GM18511 (cell line): Measurements from ENCODE around the gene LRRC51.
"Not testable (repeated sequence)": the region's sequence is repeated elsewhere in the genome, so short reads cannot be mapped to it uniquely, and the experiment has no call there.

Source experiments
- ATAC-seq: cut with Tn5 transposase; IDR thresholded peaks from one replicate; pipeline ENCODE4 v1.9.1; 2021; ENCODE audit warnings: mild to moderate bottlenecking, moderate library complexity; ENCODE audit not compliant: unreplicated experiment

The LRRC51 gene

GRCh38 chr11:72103754-72104167 lies 23.1 kb downstream of the LRRC51 start:
- no peak for ATAC-seq

- no peak for ATAC-seq
These were observed 25.2 kb downstream of the LRRC51 start, which contains the start of gene TOMT for GRCh38 chr11:72105888-72106287. TOMT (plus strand) TSS chr11:72105924; CDS start chr11:72105952, 28 bp downstream.

- peak; percentile 10 for ATAC-seq
These were observed 30.9 kb downstream of the LRRC51 start for GRCh38 chr11:72111300-72112142.

- peak; percentile 95 for ATAC-seq
These were observed 31.7 kb downstream of the LRRC51 start, which contains the start of gene ANAPC15 for GRCh38 chr11:72112143-72112977. ANAPC15 (minus strand) TSS chr11:72112695; CDS start chr11:72111276, 1,419 bp downstream.

- ATAC-seq: peak; percentile 1
These were observed 32.5 kb downstream of the LRRC51 start for GRCh38 chr11:72112978-72113808.

GRCh38 chr11:72114570-72114969 lies 33.9 kb downstream of the LRRC51 start:
- ATAC-seq: no peak

GRCh38 chr11:72116019-72116755 lies 35.5 kb downstream of the LRRC51 start:
- ATAC-seq: no peak

GRCh38 chr11:72119198-72119597 lies 38.5 kb downstream of the LRRC51 start:
- no peak for ATAC-seq

DNA sequence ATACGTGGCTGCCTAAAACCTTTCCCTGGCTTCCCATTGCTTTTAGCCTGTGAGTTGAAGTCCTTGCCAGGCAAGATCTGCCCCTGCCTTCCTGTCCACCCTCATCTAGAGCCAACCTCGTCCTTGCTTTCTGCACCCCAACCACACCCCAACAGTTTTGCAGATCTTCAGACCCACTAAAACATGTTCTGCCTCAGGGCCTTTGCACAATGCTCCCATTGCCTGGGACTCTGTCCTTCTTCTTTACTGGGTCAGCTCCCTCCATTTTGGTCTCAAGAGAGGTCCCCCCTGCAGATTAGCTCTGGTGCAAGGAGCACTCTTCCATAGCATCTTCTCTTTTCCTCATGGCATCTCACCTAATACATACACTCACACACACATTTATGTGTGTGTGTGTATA lies 40.3 kb downstream of the LRRC51 start:
- no peak for ATAC-seq

GRCh38 chr11:72122607-72123006 lies 42.0 kb downstream of the LRRC51 start:
- ATAC-seq: no peak

DNA sequence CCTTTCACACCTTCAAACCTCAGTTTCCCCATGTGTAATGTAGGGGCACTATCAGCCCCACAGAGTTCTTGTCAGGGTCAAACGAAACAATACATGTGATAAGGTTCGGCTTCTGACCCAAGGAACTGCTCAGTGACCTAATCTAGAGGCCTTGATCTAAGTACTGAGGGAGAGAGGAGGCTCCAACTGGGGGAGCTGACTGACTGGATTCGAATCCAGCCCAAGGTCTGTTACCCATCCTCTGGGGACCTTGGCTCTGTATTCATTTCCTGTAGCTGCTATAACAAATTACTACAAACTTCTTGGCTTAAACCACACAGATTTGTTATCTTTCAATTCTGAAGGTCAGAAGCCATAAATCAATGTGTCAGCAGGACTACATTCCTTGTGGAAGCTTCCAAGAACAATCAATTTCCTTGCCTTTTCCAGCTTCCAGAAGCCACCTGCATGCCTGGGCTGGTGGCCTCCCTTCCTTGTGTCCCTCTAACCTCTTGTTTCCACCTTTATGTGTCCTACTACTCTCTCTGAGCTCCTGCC lies 42.5 kb downstream of the LRRC51 start:
- ATAC-seq: no peak

DNA sequence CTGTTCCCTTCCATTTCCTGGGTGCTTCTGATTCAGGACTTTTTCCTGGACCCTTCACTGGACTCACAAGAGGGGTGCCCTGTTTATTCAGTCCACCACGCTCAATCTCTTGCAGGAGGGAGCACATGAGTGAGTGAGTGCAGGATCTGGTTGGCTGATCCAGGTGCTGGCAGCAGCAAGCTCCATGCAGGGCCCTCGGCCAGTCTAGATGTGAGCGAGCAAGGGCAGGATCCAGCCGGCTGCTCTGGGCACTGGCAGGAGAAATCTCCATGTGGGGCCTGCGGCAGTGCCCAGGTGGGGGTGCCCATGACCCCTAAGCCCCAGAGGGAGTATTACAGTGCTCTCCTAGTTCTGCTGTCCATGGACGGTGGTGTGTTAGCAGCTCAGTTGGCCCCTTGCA lies 43.4 kb downstream of the LRRC51 start:
- no peak for ATAC-seq

DNA sequence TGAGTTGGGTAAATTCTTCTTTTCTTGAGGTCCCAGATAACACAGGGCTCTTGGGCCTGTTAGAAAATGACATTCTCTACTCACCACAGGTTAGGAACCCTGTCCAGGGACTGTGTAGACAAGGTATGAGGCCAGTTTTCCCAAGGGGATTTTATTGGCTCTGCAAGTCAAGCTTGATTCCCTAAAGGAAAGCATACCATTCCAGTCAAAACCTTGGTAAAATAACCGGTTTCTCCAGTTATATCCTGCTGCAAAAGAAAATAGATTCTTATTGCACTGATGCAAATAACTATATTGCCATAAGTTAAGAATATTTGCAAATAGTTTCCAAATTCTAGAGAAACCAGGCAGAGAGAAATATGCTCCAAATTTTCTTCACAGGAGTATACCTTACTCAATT lies 45.3 kb downstream of the LRRC51 start:
- no peak for ATAC-seq

DNA sequence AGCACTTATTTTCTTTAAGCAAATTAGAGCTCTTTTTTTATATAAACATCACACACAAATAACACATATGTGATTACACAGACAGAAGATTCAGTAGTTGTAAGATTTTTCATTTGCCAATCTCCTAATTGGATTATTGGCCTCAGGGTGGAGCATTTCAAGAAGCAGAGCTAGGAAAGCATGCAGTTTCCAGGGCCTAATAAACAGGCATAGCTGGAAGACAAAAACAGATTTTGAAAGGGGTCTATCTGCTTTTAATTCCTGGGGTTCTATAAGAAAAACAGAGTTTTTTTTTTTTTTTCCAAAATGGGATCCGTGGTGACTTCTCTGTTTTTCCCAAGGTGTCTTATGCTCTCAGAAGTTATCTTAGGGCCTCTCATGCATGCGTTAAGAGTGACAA lies 47.3 kb downstream of the LRRC51 start:
- no peak for ATAC-seq

GRCh38 chr11:72129381-72129780 lies 48.7 kb downstream of the LRRC51 start:
- no peak for ATAC-seq

DNA sequence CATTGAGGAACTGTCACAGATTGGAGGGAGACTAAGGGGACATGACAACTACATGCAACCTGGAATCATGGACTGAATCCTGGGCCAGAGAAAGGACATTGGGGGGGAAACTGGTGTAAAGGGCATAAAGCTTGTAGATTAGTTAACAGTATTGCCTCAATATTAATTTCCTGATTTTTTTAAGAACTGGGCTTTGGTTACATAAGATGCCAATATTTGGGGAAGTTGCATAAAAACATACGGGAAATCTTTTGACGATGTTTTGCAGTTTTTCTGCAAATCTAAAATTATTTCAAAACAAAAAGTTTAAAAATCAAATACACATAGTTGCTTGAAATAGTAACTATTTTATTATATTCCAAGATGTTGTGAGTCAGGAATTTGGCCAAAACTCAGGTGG lies 52.0 kb downstream of the LRRC51 start:
- ATAC-seq: no peak

DNA sequence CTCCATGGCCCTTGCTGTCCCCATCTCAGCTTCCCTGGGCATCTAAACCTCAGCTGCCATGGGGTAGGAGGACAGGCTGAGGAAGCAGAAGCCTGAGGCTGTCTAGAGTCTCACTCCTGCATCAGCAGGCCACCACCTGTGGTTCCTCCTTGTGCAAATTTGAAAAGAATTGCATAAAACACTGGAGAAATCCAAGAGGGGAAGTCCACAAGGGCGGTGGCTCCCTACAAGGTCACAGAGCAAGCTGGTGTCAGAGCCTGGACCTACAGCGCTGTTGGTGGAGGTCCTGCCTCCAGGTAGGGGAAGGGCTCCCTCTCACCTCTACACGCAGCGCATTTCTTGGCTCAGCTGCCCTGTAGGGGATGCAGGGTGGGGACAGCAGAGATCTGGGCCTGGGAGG lies 54.8 kb downstream of the LRRC51 start, which contains the start of gene FOLR3:
Gene FOLR3, plus strand, starts transcription at position 253 of the 400 bp plus-strand sequence. CDS start 228 bp downstream, outside the sequence.
- not testable (repeated sequence) for ATAC-seq

- ATAC-seq: no peak
These were observed 55.4 kb downstream of the LRRC51 start for GRCh38 chr11:72135891-72136683.

- ATAC-seq: no peak
These were observed 56.1 kb downstream of the LRRC51 start for GRCh38 chr11:72136684-72137262.
